BJ (cell line): ENCODE results near the gene SLCO4A1. TPM values are rescaled to one million over a fixed set of nuclear protein-coding genes. Genes with fewer than 3 reads are reported as not detected.

Experiments used
- CTCF ChIA-PET: fragments of 350-600 bp; formaldehyde crosslinking; extraction: SDS; loops from one replicate; lab custom pipeline; 2021; ENCODE audit warnings: antibody characterized with exemption, inconsistent platforms; lab: Yijun Ruan, JAX
- POLR2A ChIA-PET: fragments of 300-600 bp; sonication (Branson Sonifier 250); formaldehyde crosslinking; extraction: SDS; loops from one replicate; lab custom pipeline; 2021; ENCODE audit warnings: antibody characterized with exemption; lab: Charles Lee
- DNase-seq: peaks from one replicate; pipeline ENCODE4 v3.0.0-alpha.2; 2011; ENCODE audit warnings: low read depth
- H3K27me3 ChIP-seq: 2 replicates; pipeline ENCODE4 v1.6.0; 2011; ENCODE audit warnings: low read length; ENCODE audit not compliant: control insufficient read depth, insufficient read depth
- H3K36me3 ChIP-seq: 2 replicates; pipeline ENCODE4 v1.5.1; 2011; ENCODE audit warnings: low read length; ENCODE audit not compliant: control insufficient read depth, insufficient read depth
- H3K4me3 ChIP-seq: 2 replicates; pipeline ENCODE4 v1.5.1; 2011; ENCODE audit warnings: low read depth, mild to moderate bottlenecking, control low read depth, low read length
- CTCF ChIP-seq: IDR thresholded peaks from 2 replicates; pipeline ENCODE4 v1.5.1; 2011; ENCODE audit warnings: low read depth, mild to moderate bottlenecking, control low read depth, inconsistent platforms, low read length, moderate library complexity; ENCODE audit not compliant: insufficient read depth
- polyA plus RNA-seq: library from polyadenylated mRNA; depleted of rRNA; stranded (reverse); fragments of >200 nt; gene quantifications from 2 replicates; pipeline ENCODE4 v1.2.3, GENCODE V29; 2011

Gene SLCO4A1
- polyA plus RNA-seq, 1 experiment: 0.15 TPM

DNA sequence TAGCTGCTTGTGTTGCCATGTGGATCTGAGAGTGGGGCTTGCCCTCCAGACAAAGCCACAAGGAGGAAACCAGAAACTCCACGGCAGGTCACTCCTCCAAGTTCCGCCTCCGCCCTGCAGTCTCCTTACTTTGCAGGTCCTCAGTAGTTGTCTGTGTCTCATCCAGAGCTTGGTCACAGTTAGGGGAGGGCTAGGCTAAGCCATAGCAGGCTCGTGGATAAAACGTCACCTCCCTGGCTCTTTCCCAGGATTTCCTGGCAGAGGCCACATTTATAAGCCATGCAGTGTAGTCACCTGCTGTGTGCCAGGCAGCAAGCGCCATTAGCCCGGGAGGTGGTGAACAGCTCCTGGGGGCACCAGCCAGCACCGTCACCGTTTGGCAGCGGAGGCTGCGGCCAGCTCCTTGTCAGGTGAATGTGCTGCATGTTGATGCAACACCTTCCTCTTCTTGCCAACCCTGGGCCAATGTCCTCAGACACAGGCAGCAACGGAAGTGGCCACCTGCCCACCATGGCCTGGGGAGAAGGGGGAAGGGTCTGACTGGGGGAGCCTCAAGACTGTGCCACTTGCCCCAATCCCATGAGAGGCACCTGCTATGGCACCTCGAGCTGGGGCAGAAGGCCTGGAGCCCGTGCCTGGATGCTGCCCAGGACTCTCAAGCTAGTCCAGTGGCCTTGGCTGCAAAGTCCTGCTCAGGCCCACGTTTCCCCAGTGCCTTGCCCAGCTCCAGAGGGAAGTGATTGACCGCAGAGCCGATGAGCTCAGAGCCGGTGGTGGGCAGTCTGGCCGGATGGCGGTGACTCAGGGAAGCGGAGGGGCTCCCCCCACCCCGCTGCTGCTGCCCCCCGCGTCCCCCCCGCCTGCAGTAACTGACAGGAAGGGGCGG is 39.0 kb upstream of the SLCO4A1 start:
- Histone ChIP-seq H3K27me3 (no peaks in the 10 kb centered on the region), H3K36me3 (no peaks in the 10 kb centered on the region), H3K4me3 (no peak overlapping the region)
- ChIA-PET POLR2A (no interaction called here), CTCF (interaction anchor here (1.4 kb wide), 1 partner anchor 14 kb away, joined by 8 read pairs; no protein-coding TSS in a partner anchor)
- DNase-seq: no peak
- TF ChIP-seq CTCF: no peak

DNA sequence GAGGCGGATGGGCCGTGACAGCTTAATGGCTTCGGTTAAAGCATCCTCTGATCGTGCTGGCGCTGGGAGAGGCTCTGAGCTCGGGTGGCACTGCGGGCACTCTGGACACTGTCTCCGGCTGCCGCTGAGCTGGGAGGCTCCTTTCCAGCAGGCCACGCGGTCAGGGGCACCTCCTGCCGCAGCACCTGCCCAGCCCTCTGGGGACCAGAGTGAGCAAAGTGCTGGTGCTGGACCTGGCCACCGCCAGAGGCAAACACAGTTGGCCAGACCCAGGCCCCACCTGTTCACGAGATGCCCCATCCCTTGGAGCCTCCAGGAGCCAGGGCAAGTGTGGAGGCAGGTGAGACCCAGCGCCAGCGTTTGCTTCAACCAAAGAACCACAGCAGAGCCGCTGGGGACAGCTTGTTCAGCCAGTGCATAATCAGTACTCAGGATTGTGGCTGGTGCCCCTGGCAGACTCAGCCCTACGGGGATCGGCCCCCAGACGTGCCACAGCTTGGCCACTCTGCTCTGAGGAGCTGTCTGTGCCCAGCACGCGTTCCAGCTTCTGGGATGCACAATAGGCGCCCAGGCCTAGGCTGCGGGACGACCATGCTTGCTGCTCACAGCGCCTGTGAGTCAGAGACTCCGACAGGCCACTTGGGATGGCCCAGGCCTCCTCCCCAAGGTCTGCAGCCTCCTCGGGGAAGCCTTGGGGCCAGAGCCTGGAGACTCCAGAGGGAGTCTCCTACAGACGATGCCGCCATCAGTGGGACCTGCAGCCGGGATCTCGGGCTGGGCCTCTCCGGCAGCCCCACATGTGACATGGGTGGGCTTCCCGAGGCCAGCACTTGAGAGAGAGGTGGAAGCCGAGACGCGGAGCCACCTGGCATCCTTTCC is 38.2 kb upstream of the SLCO4A1 start:
- Histone ChIP-seq H3K27me3 (no peaks in the 10 kb centered on the region), H3K4me3 (no peak overlapping the region), H3K36me3 (no peaks in the 10 kb centered on the region)
- ChIA-PET CTCF (interaction anchor here (1.4 kb wide), 1 partner anchor 13 kb away, joined by 8 read pairs; no protein-coding TSS in a partner anchor), POLR2A (no interaction called here)
- no peak for DNase-seq
- TF ChIP-seq CTCF: no peak

DNA sequence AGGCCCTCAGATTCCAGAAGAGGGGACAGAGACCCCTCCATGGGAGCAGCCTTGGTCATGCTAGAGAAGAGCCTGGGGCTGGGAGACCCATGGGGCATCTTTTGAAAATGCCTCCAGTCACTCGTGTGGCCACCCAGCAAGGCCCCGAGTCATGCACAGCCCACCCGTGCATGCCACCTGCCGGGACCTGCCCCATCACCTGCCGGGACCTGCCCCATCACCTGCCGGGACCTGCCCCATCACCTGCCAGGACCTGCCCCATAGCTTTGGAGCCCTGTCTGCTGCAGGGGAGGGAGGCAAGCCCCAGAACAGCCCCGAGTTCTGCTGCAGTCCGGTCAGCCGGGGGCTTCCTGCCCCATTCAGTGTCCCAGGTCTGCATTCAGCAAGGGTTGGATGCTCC is 37.5 kb upstream of the SLCO4A1 start:
- DNase-seq: no peak
- no peak overlapping the region for H3K4me3 ChIP-seq
- POLR2A ChIA-PET: no interaction called here
- no peaks in the 10 kb centered on the region for H3K36me3 ChIP-seq
- peaks cover 2% of the 10 kb centered on the region; the same call in 1 of the 2 replicates for H3K27me3 ChIP-seq
- CTCF ChIA-PET: interaction anchor here (1.4 to 4.1 kb wide), 2 partner anchors 12 kb away, joined by 8 to 23 read pairs; no protein-coding TSS in a partner anchor
- no peak for TF ChIP-seq CTCF

- ChIA-PET POLR2A (no interaction called here), CTCF (interaction anchor here (4.1 kb wide), 1 partner anchor 12 kb away, joined by 23 read pairs; no protein-coding TSS in a partner anchor)
- Histone ChIP-seq H3K36me3 (no peaks in the 10 kb centered on the region), H3K4me3 (no peak overlapping the region), H3K27me3 (peaks cover 2% of the 10 kb centered on the region; the same call in 1 of the 2 replicates)
- no peak for DNase-seq
- TF ChIP-seq CTCF: no peak
Observed at GRCh38 chr20:62605236-62605943, 36.9 kb upstream of the SLCO4A1 start.
